MM.1S (cell line): ENCODE results near the gene ADCY6.
"Not testable (repeated sequence)": the region's sequence is repeated elsewhere in the genome, so short reads cannot be mapped to it uniquely, and the experiment has no call there.

Experiments
- DNase-seq: peaks from one replicate; pipeline ENCODE4 v3.0.0-alpha.2; 2015
- H2AFZ ChIP-seq: fragments of 300-600 bp; sonication (generic); 2 replicates; pipeline ENCODE4 v1.6.0; 2016; ENCODE audit warnings: antibody characterized with exemption, low read length
- H3F3A ChIP-seq: fragments of 300-600 bp; sonication (generic); 2 replicates; pipeline ENCODE4 v1.6.1; 2016; ENCODE audit warnings: mild to moderate bottlenecking, antibody characterized with exemption, low read length, moderate library complexity, mixed read lengths; ENCODE audit not compliant: insufficient read depth
- H3K27ac ChIP-seq: fragments of 300-600 bp; sonication (generic); 2 replicates; pipeline ENCODE4 v1.5.1; 2016; ENCODE audit warnings: mild to moderate bottlenecking, low read length
- H3K27me3 ChIP-seq: fragments of 300-600 bp; sonication (generic); replicated peaks from 2 replicates; pipeline ENCODE4 v1.6.0; 2016; ENCODE audit warnings: low read length; ENCODE audit not compliant: insufficient read depth
- H3K36me3 ChIP-seq: fragments of 300-600 bp; sonication (generic); replicated peaks from 2 replicates; pipeline ENCODE4 v1.6.1; 2016; ENCODE audit warnings: mild to moderate bottlenecking, low read length, mixed read lengths; ENCODE audit not compliant: insufficient read depth
- H3K4me1 ChIP-seq: fragments of 300-600 bp; sonication (generic); 2 replicates; pipeline ENCODE4 v1.6.1; 2016; ENCODE audit warnings: low read length, mixed read lengths
- H3K4me2 ChIP-seq: fragments of 300-600 bp; sonication (generic); 2 replicates; pipeline ENCODE4 v1.6.0; 2016; ENCODE audit warnings: low read depth, low read length
- H3K4me3 ChIP-seq: fragments of 300-600 bp; sonication (generic); 2 replicates; pipeline ENCODE4 v1.5.1; 2016; ENCODE audit warnings: low read length, mixed read lengths
- H3K79me2 ChIP-seq: fragments of 300-600 bp; sonication (generic); 2 replicates; pipeline ENCODE4 v1.6.1; 2016; ENCODE audit warnings: mixed run types, low read length, mixed read lengths
- H3K9ac ChIP-seq: fragments of 300-600 bp; sonication (generic); 2 replicates; pipeline ENCODE4 v1.6.1; 2016; ENCODE audit warnings: low read length, mixed read lengths
- H3K9me2 ChIP-seq: fragments of 300-600 bp; sonication (generic); replicated peaks from 2 replicates; pipeline ENCODE4 v1.6.1; 2016; ENCODE audit warnings: mild to moderate bottlenecking, low read length, mixed read lengths; ENCODE audit not compliant: insufficient read depth
- H3K9me3 ChIP-seq: fragments of 300-600 bp; sonication (generic); replicated peaks from 2 replicates; pipeline ENCODE4 v1.6.1; 2016; ENCODE audit warnings: mild to moderate bottlenecking, low read length, mixed read lengths; ENCODE audit not compliant: insufficient read depth
- H4K20me1 ChIP-seq: fragments of 300-600 bp; sonication (generic); 2 replicates; pipeline ENCODE4 v1.6.1; 2016; ENCODE audit warnings: mild to moderate bottlenecking, low read length, moderate library complexity, mixed read lengths; ENCODE audit not compliant: insufficient read depth
- CTCF ChIP-seq: fragments of 300-600 bp; sonication (generic); IDR thresholded peaks from 2 replicates; pipeline ENCODE4 v1.5.1; 2016; ENCODE audit warnings: antibody characterized with exemption, low read length, mixed read lengths
- EZH2 ChIP-seq: fragments of 300-600 bp; sonication (generic); optimal IDR thresholded peaks from 2 replicates; pipeline ENCODE3; 2017; ENCODE audit warnings: low read depth, mild to moderate bottlenecking, antibody characterized with exemption, low read length, mixed read lengths
- EZH2phosphoT487 ChIP-seq: fragments of 300-600 bp; sonication (generic); IDR thresholded peaks from 2 replicates; pipeline ENCODE4 v1.6.1; 2018; ENCODE audit warnings: antibody characterized with exemption, low read length

ADCY6 gene

GRCh38 chr12:48739618-48740269 is 49.1 kb downstream of the ADCY6 start:
- Histone ChIP-seq H3K27ac (no peak overlapping the region), H3K4me2 (no peak overlapping the region), H3K27me3 (no peaks in the 10 kb centered on the region), H3F3A (peaks cover 6% of the 10 kb centered on the region), H3K9me2 (no peaks in the 10 kb centered on the region), H3K9ac (no peak overlapping the region), H3K79me2 (no peaks in the 10 kb centered on the region), H3K4me3 (no peak overlapping the region), H2AFZ (no peak overlapping the region), H3K9me3 (no peaks in the 10 kb centered on the region), H3K4me1 (peaks cover under 1% of the 10 kb centered on the region; the same call in 1 of the 2 replicates), H3K36me3 (no peaks in the 10 kb centered on the region), H4K20me1 (no peaks in the 10 kb centered on the region)
- TF ChIP-seq EZH2phosphoT487, result no peak
- no peak for TF ChIP-seq CTCF
- TF ChIP-seq EZH2, result no peak
- no peak for DNase-seq

GRCh38 chr12:48736456-48736855 is 52.4 kb downstream of the ADCY6 start:
- no peaks in the 10 kb centered on the region for H3K4me1 ChIP-seq
- no peaks in the 10 kb centered on the region for H3F3A ChIP-seq
- H3K27ac ChIP-seq, result no peak overlapping the region
- H3K27me3 ChIP-seq, result no peaks in the 10 kb centered on the region
- H3K4me2 ChIP-seq, result no peak overlapping the region
- no peak for DNase-seq
- H3K4me3 ChIP-seq, result no peak overlapping the region
- H3K36me3 ChIP-seq, result no peaks in the 10 kb centered on the region
- no peak overlapping the region for H3K9ac ChIP-seq
- H2AFZ ChIP-seq, result no peak overlapping the region
- H3K79me2 ChIP-seq, result no peaks in the 10 kb centered on the region
- no peak for TF ChIP-seq EZH2phosphoT487
- TF ChIP-seq CTCF, result no peak
- TF ChIP-seq EZH2, result no peak
- no peaks in the 10 kb centered on the region for H3K9me2 ChIP-seq
- no peaks in the 10 kb centered on the region for H3K9me3 ChIP-seq
- no peaks in the 10 kb centered on the region for H4K20me1 ChIP-seq

DNA sequence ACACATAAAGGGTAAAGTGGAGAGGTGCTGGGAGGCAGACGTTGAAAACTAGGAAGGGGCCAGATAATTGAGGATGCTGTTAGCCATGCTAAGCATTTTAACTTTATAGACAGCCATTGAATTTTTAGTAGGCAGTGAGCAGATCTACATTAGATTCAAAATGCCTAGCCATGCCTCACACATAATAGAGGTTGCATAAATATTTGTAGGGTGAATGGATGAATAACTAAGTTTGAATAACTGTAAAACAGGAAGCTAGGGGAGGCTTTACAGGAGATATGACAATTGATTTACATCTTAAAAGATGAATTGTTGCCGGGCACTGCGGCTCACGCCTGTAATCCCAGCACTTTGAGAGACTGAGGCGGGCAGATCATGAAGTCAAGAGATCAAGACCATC is 60.1 kb downstream of the ADCY6 start:
- no peak for TF ChIP-seq CTCF
- no peak for TF ChIP-seq EZH2phosphoT487
- no peak for TF ChIP-seq EZH2
- Histone ChIP-seq H3K9me3 (no peaks in the 10 kb centered on the region), H3K4me2 (no peak overlapping the region), H3K27me3 (no peaks in the 10 kb centered on the region), H3F3A (no peaks in the 10 kb centered on the region), H3K9ac (no peak overlapping the region), H3K79me2 (no peaks in the 10 kb centered on the region), H3K36me3 (no peaks in the 10 kb centered on the region), H3K4me3 (no peak overlapping the region), H3K9me2 (no peaks in the 10 kb centered on the region), H4K20me1 (no peaks in the 10 kb centered on the region), H3K27ac (no peak overlapping the region), H3K4me1 (no peaks in the 10 kb centered on the region), H2AFZ (no peak overlapping the region)
- DNase-seq, result no peak

- not testable (repeated sequence) for H4K20me1 ChIP-seq, H3K9me3 ChIP-seq, H3K79me2 ChIP-seq, H3K27me3 ChIP-seq, H3K9me2 ChIP-seq, H2AFZ ChIP-seq, H3K4me2 ChIP-seq, H3K4me3 ChIP-seq, DNase-seq, H3K36me3 ChIP-seq, H3K4me1 ChIP-seq, H3K9ac ChIP-seq, H3K27ac ChIP-seq
- peaks cover 22% of the 10 kb centered on the region for H3F3A ChIP-seq
Observed at GRCh38 chr12:48720737-48721136, 68.2 kb downstream of the ADCY6 start.

DNA sequence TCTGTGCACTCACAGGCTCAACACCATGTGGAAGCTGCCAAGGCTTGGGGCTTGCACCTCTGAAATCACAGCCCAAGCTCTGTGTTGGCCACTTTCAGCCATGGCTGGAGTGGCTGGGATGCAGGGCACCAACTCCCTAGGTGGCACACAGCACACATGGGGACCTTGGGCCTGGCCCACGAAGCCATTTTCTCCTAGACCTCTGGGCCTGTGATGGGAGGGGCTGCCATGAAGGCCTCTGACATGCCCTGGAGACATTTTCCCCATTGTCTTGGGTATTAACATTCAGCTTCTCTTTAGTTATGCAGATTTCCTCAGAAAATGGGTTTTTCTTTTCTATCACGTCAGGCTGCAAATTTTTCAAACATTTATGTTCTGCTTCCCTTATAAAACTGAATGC is 68.7 kb downstream of the ADCY6 start:
- H3K27me3 ChIP-seq, H3K9ac ChIP-seq, H3K4me1 ChIP-seq, H3K9me2 ChIP-seq, DNase-seq, H3K4me2 ChIP-seq, H4K20me1 ChIP-seq, H3K9me3 ChIP-seq, H3K4me3 ChIP-seq, H3K27ac ChIP-seq, H2AFZ ChIP-seq, H3K36me3 ChIP-seq: not testable (repeated sequence)
- Histone ChIP-seq H3K79me2 (peaks cover 13% of the 10 kb centered on the region), H3F3A (peaks cover 23% of the 10 kb centered on the region)

- not testable (repeated sequence) for H3K9ac ChIP-seq, H3K4me3 ChIP-seq, H4K20me1 ChIP-seq, H3K9me2 ChIP-seq, H3K27ac ChIP-seq, H3K4me1 ChIP-seq, H2AFZ ChIP-seq, H3K27me3 ChIP-seq, H3K36me3 ChIP-seq, DNase-seq, H3K9me3 ChIP-seq, H3K4me2 ChIP-seq
- Histone ChIP-seq H3F3A (peaks cover 23% of the 10 kb centered on the region), H3K79me2 (peaks cover 25% of the 10 kb centered on the region)
Observed at GRCh38 chr12:48719002-48719401, 69.9 kb downstream of the ADCY6 start.
